ENCODE measurements around the gene RPS19.
A peak's percentile ranks its signal among the peaks of the same experiment; 100 is the strongest.

RPS19 gene

GRCh38 chr19:41859618-41860418, at the start of gene RPS19:
TSS of gene RPS19 (plus strand) at chr19:41860255. CDS start at chr19:41860775, 520 bp downstream.
- peak; percentile 99 for DNase-seq

- DNase-seq: no peak
Measured at GRCh38 chr19:41810301-41810700, 49.8 kb upstream of the RPS19 start.

- DNase-seq: no peak
Measured at GRCh38 chr19:41811036-41811435, 49.0 kb upstream of the RPS19 start.

- no peak for DNase-seq
Measured at GRCh38 chr19:41811981-41812380, 48.1 kb upstream of the RPS19 start.

- DNase-seq: no peak
Measured at GRCh38 chr19:41813911-41814310, 46.1 kb upstream of the RPS19 start.

GRCh38 chr19:41815301-41815700, 44.8 kb upstream of the RPS19 start:
- no peak for DNase-seq

- DNase-seq: no peak
Measured at GRCh38 chr19:41816761-41817160, 43.3 kb upstream of the RPS19 start.

- DNase-seq: peak; percentile 46
Measured at GRCh38 chr19:41821003-41821735, 38.9 kb upstream of the RPS19 start.

- DNase-seq: no peak
Measured at GRCh38 chr19:41837981-41838708, 21.9 kb upstream of the RPS19 start.

GRCh38 chr19:41839211-41839610, 20.8 kb upstream of the RPS19 start:
- no peak for DNase-seq

GRCh38 chr19:41843371-41843770, 16.7 kb upstream of the RPS19 start:
- DNase-seq: no peak

- no peak for DNase-seq
Measured at GRCh38 chr19:41844601-41845000, 15.5 kb upstream of the RPS19 start, which contains the start of gene LYPD4. TSS of gene LYPD4 (minus strand) at chr19:41844683. CDS start at chr19:41839285, 5,398 bp downstream.

GRCh38 chr19:41845001-41845050, 15.2 kb upstream of the RPS19 start, which contains the start of gene DMRTC2:
TSS of gene DMRTC2 (plus strand) at chr19:41845042. CDS start at chr19:41847429, 2,387 bp downstream.
- no peak for DNase-seq

GRCh38 chr19:41845051-41845590, 14.9 kb upstream of the RPS19 start:
- no peak for DNase-seq

GRCh38 chr19:41847351-41848105, 12.5 kb upstream of the RPS19 start:
- no peak for DNase-seq

- no peak for DNase-seq
Measured at GRCh38 chr19:41848666-41849065, 11.4 kb upstream of the RPS19 start.

GRCh38 chr19:41849067-41849466, 11.0 kb upstream of the RPS19 start:
- DNase-seq: no peak

GRCh38 chr19:41850381-41850780, 9.7 kb upstream of the RPS19 start:
- DNase-seq: no peak

GRCh38 chr19:41851456-41851855, 8.6 kb upstream of the RPS19 start:
- no peak for DNase-seq

- no peak for DNase-seq
Measured at GRCh38 chr19:41853344-41853743, 6.7 kb upstream of the RPS19 start.

- DNase-seq: no peak
Measured at GRCh38 chr19:41853768-41854167, 6.3 kb upstream of the RPS19 start.

- no peak for DNase-seq
Measured at GRCh38 chr19:41859213-41859617, 840 bp upstream of the RPS19 start.

All from stimulated activated CD4-positive, alpha-beta T cell treated with anti-CD3 and anti-CD28 coated beads, Interleukin-4, amount 100 ng/mL, for 24 hours (primary cell).